HepG2 (cell line): ENCODE data around the gene CECR2. TPM values are rescaled to one million over a fixed set of nuclear protein-coding genes. Genes with fewer than 3 reads are reported as not detected.

ENCODE experiments used
- ATAC-seq: fragments of 200-7000 bp; cut with Tn5 transposase; 3 replicates; pipeline ENCODE4 v1.9.1; 2020; ENCODE audit warnings: mild to moderate bottlenecking, moderate library complexity
- BruUV-seq: library from RNA; stranded (reverse); fragments of 400-500 nt; replicated peaks from 2 replicates; lab custom pipeline; 2021; lab: Mats Ljungman, UMichigan
- CTCF ChIA-PET: fragments of 300-600 bp; formaldehyde crosslinking; extraction: SDS; loops from one replicate; lab custom pipeline; 2021; ENCODE audit warnings: low total read pairs, inconsistent platforms, low intra/inter-chr PET ratio; lab: Yijun Ruan, JAX
- POLR2A ChIA-PET: fragments of 350-600 bp; sonication (Branson Sonifier 250); formaldehyde crosslinking; loops from one replicate; lab custom pipeline; 2020; ENCODE audit warnings: antibody characterized with exemption, inconsistent platforms; lab: Yijun Ruan, JAX
- DNase-seq: peaks from one replicate; pipeline ENCODE4 v3.0.0-alpha.2; 2015; ENCODE audit warnings: low spot score
- FAIRE-seq: peaks from 3 replicates; lab custom pipeline; 2011; peaks lifted over from hg19 to GRCh38; lab: Jason Lieb, UNC
- H2AFZ ChIP-seq: one replicate; pipeline ENCODE4 v1.6.1; 2011; ENCODE audit warnings: low read length, inconsistent platforms
- H3K27ac ChIP-seq: fragments of 300-600 bp; 3 replicates; pipeline ENCODE4 v1.8.0; 2011; ENCODE audit warnings: mixed run types, mild to moderate bottlenecking, mixed read lengths, low read length, inconsistent platforms; ENCODE audit not compliant: insufficient read depth; ENCODE audit errors: extremely low read length
- H3K27me3 ChIP-seq, 2 experiments: fragments of 200-600 bp in 1 of 2; 2 replicates in 1 of 2; 3 replicates in 1 of 2; pipeline versions ENCODE4 v1.6.0 to v1.8.0; 2011; ENCODE audit warnings: low read length in 2 of 2, mild to moderate bottlenecking in 2 of 2, moderate library complexity in 2 of 2, inconsistent platforms in 1 of 2; ENCODE audit not compliant: insufficient read depth in 2 of 2, control insufficient read depth in 1 of 2
- H3K36me3 ChIP-seq, 2 experiments: fragments of 200-600 bp in 1 of 2; replicated peaks in 1 of 2; 2 replicates in 1 of 2; 3 replicates in 1 of 2; pipeline versions ENCODE4 v1.5.1 to v1.8.0; 2011; ENCODE audit warnings: low read length in 2 of 2, inconsistent platforms in 1 of 2; ENCODE audit not compliant: insufficient read depth in 2 of 2, control insufficient read depth in 1 of 2
- H3K4me1 ChIP-seq: 2 replicates; pipeline ENCODE4 v1.5.1; 2012; ENCODE audit warnings: low read length, inconsistent platforms; ENCODE audit not compliant: insufficient read depth
- H3K4me2 ChIP-seq: 2 replicates; pipeline ENCODE4 v1.6.0; 2011; ENCODE audit warnings: low read depth, low read length, inconsistent platforms
- H3K4me3 ChIP-seq, 3 experiments: fragments of 200-600 bp in 1 of 3; sonication (generic), shearing (Covaris generic) in 1 of 3; replicated peaks in 1 of 3; 2 replicates each; pipeline ENCODE4 v1.5.1; 2011 to 2016; ENCODE audit warnings: low read length in 3 of 3, inconsistent platforms in 2 of 3, low read depth in 2 of 3, mild to moderate bottlenecking in 2 of 3, control low read depth in 1 of 3, mixed read lengths in 1 of 3; ENCODE audit not compliant: insufficient read depth in 1 of 3
- H3K79me2 ChIP-seq: one replicate; pipeline ENCODE4 v1.6.1; 2011; ENCODE audit warnings: low read length, inconsistent platforms; ENCODE audit not compliant: insufficient read depth
- H3K9ac ChIP-seq: 2 replicates; pipeline ENCODE4 v1.6.0; 2011; ENCODE audit warnings: mild to moderate bottlenecking, low read depth, low read length, inconsistent platforms; ENCODE audit not compliant: insufficient read depth
- H3K9me3 ChIP-seq: 2 replicates; pipeline ENCODE4 v1.5.1; 2012; ENCODE audit warnings: mild to moderate bottlenecking, low read length
- H4K20me1 ChIP-seq: 2 replicates; pipeline ENCODE4 v1.6.0; 2011; ENCODE audit warnings: inconsistent platforms, mild to moderate bottlenecking, low read length, moderate library complexity; ENCODE audit not compliant: insufficient read depth
- EHMT2 ChIP-seq: fragments of 200-600 bp; sonication (generic); IDR thresholded peaks from 2 replicates; pipeline ENCODE4 v1.7.0; 2017; ENCODE audit warnings: antibody characterized with exemption, low read depth, low read length, borderline replicate concordance
- FOXK1 ChIP-seq: sonication (generic); formaldehyde crosslinking; IDR thresholded peaks from 2 replicates; pipeline ENCODE4 v1.4.0; 2020; ENCODE audit warnings: low read depth, missing genetic modification reagents, borderline replicate concordance
- GPN1 ChIP-seq: sonication (generic); formaldehyde crosslinking; IDR thresholded peaks from 2 replicates; pipeline ENCODE4 v1.5.1; 2020; ENCODE audit warnings: missing genetic modification reagents, borderline replicate concordance
- HNRNPK ChIP-seq: fragments of 200-400 bp; formaldehyde crosslinking; IDR thresholded peaks from 2 replicates; pipeline ENCODE4 v1.6.1; 2018; ENCODE audit warnings: low read length, low read depth, moderate library complexity, mild to moderate bottlenecking; ENCODE audit not compliant: poor library complexity, severe bottlenecking
- HOXA7 ChIP-seq: sonication (generic); formaldehyde crosslinking; IDR thresholded peaks from 2 replicates; pipeline ENCODE4 v1.8.1; 2022; ENCODE audit warnings: mild to moderate bottlenecking, missing genetic modification reagents, moderate library complexity
- JARID2 ChIP-seq: sonication (generic); formaldehyde crosslinking; IDR thresholded peaks from 2 replicates; pipeline ENCODE4 v1.8.1; 2023; ENCODE audit warnings: missing genetic modification reagents, inconsistent platforms; ENCODE audit not compliant: insufficient replicate concordance
- MXD4 ChIP-seq: IDR thresholded peaks from 2 replicates; pipeline ENCODE4 v1.6.1; 2016; ENCODE audit warnings: mild to moderate bottlenecking, missing biosample characterization, missing genetic modification reagents
- NPAS2 ChIP-seq: sonication (generic); formaldehyde crosslinking; IDR thresholded peaks from 2 replicates; pipeline ENCODE4 v1.8.0; 2022; ENCODE audit warnings: mild to moderate bottlenecking, missing genetic modification reagents, borderline replicate concordance
- ONECUT2 ChIP-seq: sonication (generic); formaldehyde crosslinking; IDR thresholded peaks from 2 replicates; pipeline ENCODE4 v1.4.0; 2020; ENCODE audit warnings: missing genetic modification reagents
- PHF5A ChIP-seq: IDR thresholded peaks from one replicate; pipeline ENCODE4 v1.6.1; 2018; ENCODE audit warnings: low read depth, missing genetic modification reagents; ENCODE audit not compliant: unreplicated experiment
- RNF2 ChIP-seq: fragments of 450-650 bp; conservative IDR thresholded peaks from 2 replicates; pipeline ENCODE4 v1.6.1; 2016; ENCODE audit warnings: low read depth
- SALL1 ChIP-seq: sonication (generic); formaldehyde crosslinking; IDR thresholded peaks from 2 replicates; pipeline ENCODE4 v1.8.0; 2022; ENCODE audit warnings: mild to moderate bottlenecking, missing genetic modification reagents
- SOX6 ChIP-seq, 2 experiments: fragments of 450-650 bp in 1 of 2; sonication (generic) in 1 of 2; formaldehyde crosslinking in 1 of 2; IDR thresholded peaks; 2 replicates each; pipeline versions ENCODE4 v1.4.0 to v1.6.1; 2017 to 2020; ENCODE audit warnings: antibody characterized with exemption in 1 of 2, mild to moderate bottlenecking in 1 of 2, missing genetic modification reagents in 1 of 2
- TCF7 ChIP-seq: sonication (generic); IDR thresholded peaks from 2 replicates; pipeline ENCODE4 v1.6.1; 2016; ENCODE audit warnings: antibody characterized with exemption, low read depth
- TOE1 ChIP-seq: sonication (generic); formaldehyde crosslinking; IDR thresholded peaks from 2 replicates; pipeline ENCODE4 v1.4.0; 2020; ENCODE audit warnings: mild to moderate bottlenecking, missing genetic modification reagents
- TOPORS ChIP-seq: sonication (generic); formaldehyde crosslinking; IDR thresholded peaks from 2 replicates; pipeline ENCODE4 v1.8.0; 2023; ENCODE audit warnings: mild to moderate bottlenecking, missing genetic modification reagents
- ZBTB8A ChIP-seq: sonication (generic); formaldehyde crosslinking; IDR thresholded peaks from 2 replicates; pipeline ENCODE4 v1.4.0; 2020; ENCODE audit warnings: mild to moderate bottlenecking, low read depth, missing genetic modification reagents, borderline replicate concordance
- ZNF260 ChIP-seq: sonication (generic); formaldehyde crosslinking; IDR thresholded peaks from 2 replicates; pipeline ENCODE4 v1.4.0; 2020; ENCODE audit warnings: missing genetic modification reagents, low read depth, mild to moderate bottlenecking, borderline replicate concordance
- ZNF33B ChIP-seq: sonication (generic); formaldehyde crosslinking; IDR thresholded peaks from 2 replicates; pipeline ENCODE4 v1.5.1; 2020; ENCODE audit warnings: mild to moderate bottlenecking, missing genetic modification reagents
- ZNF703 ChIP-seq: sonication (generic); formaldehyde crosslinking; IDR thresholded peaks from 2 replicates; pipeline ENCODE4 v1.5.1; 2020; ENCODE audit warnings: missing genetic modification reagents, mild to moderate bottlenecking, moderate library complexity, borderline replicate concordance
- ZNF878 ChIP-seq: sonication (generic); formaldehyde crosslinking; IDR thresholded peaks from 2 replicates; pipeline ENCODE4 v1.8.1; 2023; ENCODE audit warnings: mild to moderate bottlenecking, missing genetic modification reagents, moderate library complexity
- WGBS: methylation state at CpG from one replicate; pipeline ENCODE4 v1.1.6; 2017; ENCODE audit warnings: low lambda C conversion rate; 5-methylcytosine and 5-hydroxymethylcytosine counted together
- in situ Hi-C: cut with HindIII; loops from 2 replicates; pipeline ENCODE4 v1.10.0; 2017; ENCODE audit warnings: low pct_unique_long_range_greater_than_20kb; ENCODE audit not compliant: extremely low pct_ligation_motif_present
- intact Hi-C: fragments of 100-400 bp; cut with micrococcal nuclease; formaldehyde crosslinking; loops from one replicate; pipeline ENCODE4 v1.10.0; 2022; ENCODE audit not compliant: unreplicated experiment
- polyA plus RNA-seq, 8 experiments: library from polyadenylated mRNA; depleted of rRNA in 3 of 8; stranded (reverse) in 7 of 8; unstranded in 1 of 8; fragments of >200 nt; fragmentation: Illumina TruSeq in 4 of 8; extraction: Trizol in 4 of 8; gene quantifications; 2 replicates each; pipeline versions ENCODE4 v1.2.1 to v1.2.3, GENCODE V29; 2011 to 2016; ENCODE audit warnings: low read depth in 4 of 8, missing spikeins in 1 of 8, mixed read lengths in 1 of 8; ENCODE audit not compliant: insufficient read depth in 1 of 8
- total RNA-seq, 5 experiments: library from RNA; depleted of rRNA; stranded (reverse); fragments of >200 nt; fragmentation: Illumina TruSeq; extraction: Trizol; gene quantifications; 2 replicates each; pipeline ENCODE4 v1.2.3, GENCODE V29; 2016; ENCODE audit warnings: low read depth in 1 of 5
- TF ChIP-seq, protein P1 (sequence below): sonication (generic); formaldehyde crosslinking; IDR thresholded peaks from 2 replicates; pipeline ENCODE4 v1.8.0; 2022; ENCODE audit warnings: missing genetic modification reagents, mild to moderate bottlenecking, inconsistent platforms, borderline replicate concordance
- TF ChIP-seq, protein P2 (sequence below): sonication (generic); formaldehyde crosslinking; IDR thresholded peaks from 2 replicates; pipeline ENCODE4 v1.8.0; 2022; ENCODE audit warnings: missing genetic modification reagents, low read depth, mild to moderate bottlenecking, borderline replicate concordance

Gene CECR2
- total and polyA plus RNA-seq, 2 of the 13 experiments (the other 11 are each of a cell fraction or from before 2014, with no cell fraction given): not detected

DNA sequence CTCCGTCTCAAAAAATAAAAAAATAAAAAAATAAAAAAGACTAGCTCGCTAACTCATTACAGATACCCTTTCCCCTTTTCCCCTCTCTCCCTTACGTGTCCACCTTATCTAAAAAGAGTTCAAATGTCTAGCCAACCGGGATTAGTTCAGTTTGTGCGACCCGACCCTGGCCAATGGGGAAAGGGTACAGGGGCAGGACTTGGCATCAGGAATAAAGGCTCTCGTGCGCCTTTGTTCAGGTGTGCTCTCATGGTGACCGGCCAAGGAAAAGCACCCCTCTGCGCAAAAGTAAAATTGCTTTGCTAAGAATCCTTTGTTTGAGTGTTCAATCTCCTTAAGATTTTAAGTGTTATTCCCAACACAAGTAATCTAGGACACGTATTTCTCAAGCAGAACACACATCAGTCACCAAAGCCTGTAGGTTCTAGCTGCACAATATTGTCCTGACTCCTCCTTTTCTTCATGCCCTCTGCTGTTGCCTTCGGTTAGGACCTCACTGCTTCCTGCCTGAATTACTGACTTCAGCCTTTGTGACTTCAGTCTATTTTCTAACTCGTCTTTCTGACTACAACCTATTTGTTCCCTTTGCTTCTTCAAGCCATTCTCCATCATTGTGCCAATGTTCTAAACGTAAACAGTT is 20.7 kb upstream of the CECR2 start:
- ATAC-seq: no peak

DNA sequence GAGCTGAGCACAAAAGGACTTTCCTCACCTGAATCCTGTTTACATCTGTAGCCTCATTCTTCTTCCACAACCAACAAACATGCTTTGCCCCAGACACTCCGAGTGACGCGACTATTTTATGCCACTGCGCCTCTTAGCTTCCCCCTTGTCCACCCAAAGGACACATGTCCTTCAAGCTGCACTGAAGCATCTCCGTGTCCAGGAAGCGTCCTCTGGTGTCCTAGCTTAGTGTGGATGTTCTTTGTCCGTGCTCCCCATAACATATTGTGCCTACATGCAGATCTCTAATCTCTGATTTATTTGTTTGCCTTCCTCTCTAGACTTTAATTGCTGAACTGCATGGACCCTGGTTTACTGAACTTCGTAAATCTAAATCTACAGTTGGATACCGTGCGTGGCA is 20.1 kb upstream of the CECR2 start:
- intact Hi-C loops: no loop called here
- in situ Hi-C loops: no loop called here
- no peak for TF ChIP-seq TOE1 (CRISPR knock-in tag)
- no peak for TF ChIP-seq ZBTB8A (CRISPR knock-in tag)
- TF ChIP-seq EHMT2: no peak
- no peak for TF ChIP-seq ZNF33B (CRISPR knock-in tag)
- TF ChIP-seq, protein P1, sequence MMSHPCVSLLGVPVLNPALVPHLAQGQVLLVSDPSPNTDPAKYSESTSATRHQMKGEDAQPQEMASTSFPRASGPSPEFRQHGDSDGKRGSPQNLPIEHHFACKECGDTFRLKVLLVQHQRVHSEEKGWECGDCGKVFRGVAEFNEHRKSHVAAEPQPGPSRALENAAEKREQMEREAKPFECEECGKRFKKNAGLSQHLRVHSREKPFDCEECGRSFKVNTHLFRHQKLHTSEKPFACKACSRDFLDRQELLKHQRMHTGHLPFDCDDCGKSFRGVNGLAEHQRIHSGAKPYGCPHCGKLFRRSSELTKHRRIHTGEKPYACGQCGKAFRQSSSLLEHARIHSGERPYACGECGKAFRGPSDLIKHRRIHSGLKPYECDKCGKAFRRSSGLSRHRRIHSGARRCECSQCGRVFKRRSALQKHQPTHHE (CRISPR knock-in tag): no peak
- no peak for TF ChIP-seq TCF7
- no peak for TF ChIP-seq ZNF878 (CRISPR knock-in tag)
- no peak for TF ChIP-seq ZNF260
- TF ChIP-seq SOX6 (IDR thresholded peaks at IDR 0.05): no peak
- no peak for TF ChIP-seq SOX6 (CRISPR knock-in tag; IDR thresholded peaks at IDR 0.05)
- no peak for TF ChIP-seq JARID2
- no peak for TF ChIP-seq PHF5A (CRISPR knock-in tag)
- TF ChIP-seq HOXA7 (CRISPR knock-in tag): no peak
- no peak for TF ChIP-seq ONECUT2 (CRISPR knock-in tag)
- TF ChIP-seq, protein P2, sequence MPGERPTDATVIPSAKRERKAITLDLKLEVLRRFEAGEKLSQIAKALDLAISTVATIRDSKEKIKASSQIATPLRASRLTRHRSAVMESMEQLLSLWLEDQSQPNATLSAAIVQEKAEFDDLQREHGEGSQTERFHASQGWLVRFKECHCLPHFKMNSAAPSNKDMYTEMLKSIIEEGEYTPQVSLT (CRISPR knock-in tag): no peak
- TF ChIP-seq GPN1 (CRISPR knock-in tag): no peak

More for the DNA sequence above, 20.7 kb upstream of the CECR2 start:
- H4K20me1 ChIP-seq: no peaks in the 10 kb centered on the region
- WGBS: 26% methylated on average over 13 of the region's 14 CpGs
- ChIA-PET CTCF (no interaction called here), POLR2A (no interaction called here)
- FAIRE-seq (no peak), DNase-seq (no peak)
- no peak overlapping the region for H3K4me3 ChIP-seq
- in situ Hi-C loops (no loop called here), intact Hi-C loops (no loop called here)
- no TSS peak for BruUV-seq
- no peaks in the 10 kb centered on the region for H3K27me3 ChIP-seq
- no peaks in the 10 kb centered on the region for H3K79me2 ChIP-seq
- H2AFZ ChIP-seq: no peak overlapping the region
- no peaks in the 10 kb centered on the region for H3K36me3 ChIP-seq
- H3K9me3 ChIP-seq: no peaks in the 10 kb centered on the region
- TF ChIP-seq HNRNPK (no peak), FOXK1 (CRISPR knock-in tag) (no peak), RNF2 (no peak), SALL1 (CRISPR knock-in tag) (no peak), NPAS2 (CRISPR knock-in tag) (no peak), TOPORS (CRISPR knock-in tag) (no peak), MXD4 (CRISPR knock-in tag) (no peak), ZNF703 (CRISPR knock-in tag) (no peak)
- H3K27ac ChIP-seq: no peak overlapping the region
- no peaks in the 10 kb centered on the region for H3K4me1 ChIP-seq
- no peak overlapping the region for H3K4me2 ChIP-seq
- H3K9ac ChIP-seq: no peak overlapping the region

More for the DNA sequence above, 20.1 kb upstream of the CECR2 start:
- Histone ChIP-seq H3K27ac (no peak overlapping the region), H3K4me3 (no peak overlapping the region), H3K9me3 (no peaks in the 10 kb centered on the region), H4K20me1 (no peaks in the 10 kb centered on the region), H3K27me3 (no peaks in the 10 kb centered on the region), H3K36me3 (no peaks in the 10 kb centered on the region), H3K4me2 (no peak overlapping the region), H2AFZ (no peak overlapping the region), H3K79me2 (no peaks in the 10 kb centered on the region), H3K9ac (no peak overlapping the region), H3K4me1 (no peaks in the 10 kb centered on the region)
- no peak for DNase-seq
- ChIA-PET CTCF (no interaction called here), POLR2A (no interaction called here)
- no peak for FAIRE-seq
- WGBS: 25% methylated on average over 10 of the region's 10 CpGs
- no TSS peak for BruUV-seq
- no peak for ATAC-seq
